ENCODE results near the gene RGS9. TPM values are rescaled to one million over a fixed set of nuclear protein-coding genes. Genes with fewer than 3 reads are reported as not detected.

Gene RGS9
- total RNA-seq, 1 donor from 2014 or later = 3.1 TPM

GRCh38 chr17:65155622-65156021 is 18.5 kb downstream of the RGS9 start:
- Mint-ChIP-seq H3K36me3 (ENCODE audit: low read depth) (peaks cover 2% of the 10 kb centered on the region), H3K27ac (peak overlapping the region; percentile 48), H3K4me1 (peaks cover 14% of the 10 kb centered on the region), H3K4me3 (no peak overlapping the region), H3K9me3 (no peaks in the 10 kb centered on the region), H3K27me3 (peaks cover 12% of the 10 kb centered on the region)
- no peak for DNase-seq
- intact Hi-C loops (cut with micrococcal nuclease) = loop anchor here (1.0 kb wide), 1 partner anchor 26 kb away; no protein-coding TSS in a partner anchor

- Mint-ChIP-seq H3K27ac (peak overlapping the region; percentile 2), H3K9me3 (no peaks in the 10 kb centered on the region), H3K36me3 (ENCODE audit: low read depth) (peaks cover 2% of the 10 kb centered on the region), H3K27me3 (peaks cover 12% of the 10 kb centered on the region), H3K4me1 (peaks cover 14% of the 10 kb centered on the region), H3K4me3 (no peak overlapping the region)
- DNase-seq = no peak
- intact Hi-C loops (cut with micrococcal nuclease) = no loop called here
Measured at GRCh38 chr17:65156185-65156834, 19.1 kb downstream of the RGS9 start.

- Mint-ChIP-seq H3K27me3 (peaks cover 6% of the 10 kb centered on the region), H3K4me1 (peaks cover 14% of the 10 kb centered on the region), H3K36me3 (ENCODE audit: low read depth) (peaks cover 2% of the 10 kb centered on the region), H3K27ac (peak overlapping the region; percentile 2), H3K9me3 (no peaks in the 10 kb centered on the region), H3K4me3 (no peak overlapping the region)
- no peak for DNase-seq
- intact Hi-C loops (cut with micrococcal nuclease) = no loop called here
Measured at GRCh38 chr17:65156835-65157565, 19.8 kb downstream of the RGS9 start.

- Mint-ChIP-seq H3K9me3 (no peaks in the 10 kb centered on the region), H3K27ac (no peak overlapping the region), H3K4me1 (peaks cover 14% of the 10 kb centered on the region), H3K4me3 (no peak overlapping the region), H3K36me3 (ENCODE audit: low read depth) (peaks cover 2% of the 10 kb centered on the region), H3K27me3 (peaks cover 2% of the 10 kb centered on the region)
- no peak for DNase-seq
- intact Hi-C loops (cut with micrococcal nuclease) = no loop called here
Measured at GRCh38 chr17:65158041-65158440, 20.9 kb downstream of the RGS9 start.

- no peak for DNase-seq
- H3K9me3 Mint-ChIP-seq = no peaks in the 10 kb centered on the region
- no peak overlapping the region for H3K4me3 Mint-ChIP-seq
- H3K27ac Mint-ChIP-seq = peak overlapping the region; percentile 12
- H3K36me3 Mint-ChIP-seq (ENCODE audit: low read depth) = peaks cover 2% of the 10 kb centered on the region
- intact Hi-C loops (cut with micrococcal nuclease) = no loop called here
- peaks cover 2% of the 10 kb centered on the region for H3K27me3 Mint-ChIP-seq
- H3K4me1 Mint-ChIP-seq = peaks cover 18% of the 10 kb centered on the region
Measured at GRCh38 chr17:65158622-65159021, 21.5 kb downstream of the RGS9 start.

GRCh38 chr17:65160516-65160915 is 23.3 kb downstream of the RGS9 start:
- Mint-ChIP-seq H3K36me3 (ENCODE audit: low read depth) (peaks cover 6% of the 10 kb centered on the region), H3K4me3 (no peak overlapping the region), H3K9me3 (peaks cover 6% of the 10 kb centered on the region), H3K27ac (no peak overlapping the region), H3K27me3 (peaks cover 2% of the 10 kb centered on the region), H3K4me1 (peaks cover 22% of the 10 kb centered on the region)
- intact Hi-C loops (cut with micrococcal nuclease) = no loop called here
- no peak for DNase-seq

- Mint-ChIP-seq H3K4me1 (peaks cover 20% of the 10 kb centered on the region), H3K9me3 (peaks cover 8% of the 10 kb centered on the region), H3K27ac (peak overlapping the region; percentile 77), H3K27me3 (no peaks in the 10 kb centered on the region), H3K36me3 (ENCODE audit: low read depth) (peaks cover 5% of the 10 kb centered on the region), H3K4me3 (peak overlapping the region; percentile 47)
- peak; percentile 86 for DNase-seq
- intact Hi-C loops (cut with micrococcal nuclease) = loop anchor here (1.0 kb wide), 1 partner anchor 17 kb away; no protein-coding TSS in a partner anchor
Measured at GRCh38 chr17:65163990-65164495, 26.9 kb downstream of the RGS9 start.

GRCh38 chr17:65166787-65167186 is 29.6 kb downstream of the RGS9 start:
- H3K9me3 Mint-ChIP-seq = peaks cover 8% of the 10 kb centered on the region
- no peaks in the 10 kb centered on the region for H3K27me3 Mint-ChIP-seq
- H3K4me1 Mint-ChIP-seq = peaks cover 29% of the 10 kb centered on the region
- no peak overlapping the region for H3K4me3 Mint-ChIP-seq
- peaks cover 5% of the 10 kb centered on the region for H3K36me3 Mint-ChIP-seq (ENCODE audit: low read depth)
- H3K27ac Mint-ChIP-seq = no peak overlapping the region
- intact Hi-C loops (cut with micrococcal nuclease) = no loop called here
- DNase-seq = no peak

GRCh38 chr17:65167566-65167965 is 30.4 kb downstream of the RGS9 start:
- Mint-ChIP-seq H3K4me1 (peaks cover 34% of the 10 kb centered on the region), H3K27ac (no peak overlapping the region), H3K36me3 (ENCODE audit: low read depth) (peaks cover 5% of the 10 kb centered on the region), H3K9me3 (peaks cover 8% of the 10 kb centered on the region), H3K27me3 (no peaks in the 10 kb centered on the region), H3K4me3 (no peak overlapping the region)
- intact Hi-C loops (cut with micrococcal nuclease) = no loop called here
- DNase-seq = no peak

GRCh38 chr17:65169691-65170090 is 32.5 kb downstream of the RGS9 start:
- Mint-ChIP-seq H3K27me3 (no peaks in the 10 kb centered on the region), H3K4me3 (no peak overlapping the region), H3K36me3 (ENCODE audit: low read depth) (peaks cover 3% of the 10 kb centered on the region), H3K27ac (no peak overlapping the region), H3K9me3 (peaks cover 4% of the 10 kb centered on the region), H3K4me1 (peaks cover 20% of the 10 kb centered on the region)
- intact Hi-C loops (cut with micrococcal nuclease) = no loop called here
- DNase-seq = no peak

GRCh38 chr17:65170839-65171238 is 33.7 kb downstream of the RGS9 start:
- H3K4me3 Mint-ChIP-seq = no peak overlapping the region
- H3K27me3 Mint-ChIP-seq = no peaks in the 10 kb centered on the region
- H3K36me3 Mint-ChIP-seq (ENCODE audit: low read depth) = no peaks in the 10 kb centered on the region
- H3K4me1 Mint-ChIP-seq = peaks cover 15% of the 10 kb centered on the region
- intact Hi-C loops (cut with micrococcal nuclease) = no loop called here
- no peak for DNase-seq
- no peak overlapping the region for H3K27ac Mint-ChIP-seq
- no peaks in the 10 kb centered on the region for H3K9me3 Mint-ChIP-seq

GRCh38 chr17:65171752-65172151 is 34.6 kb downstream of the RGS9 start:
- intact Hi-C loops (cut with micrococcal nuclease) = no loop called here
- peaks cover 3% of the 10 kb centered on the region for H3K36me3 Mint-ChIP-seq (ENCODE audit: low read depth)
- H3K4me1 Mint-ChIP-seq = peaks cover 20% of the 10 kb centered on the region
- no peak overlapping the region for H3K4me3 Mint-ChIP-seq
- peaks cover 6% of the 10 kb centered on the region for H3K9me3 Mint-ChIP-seq
- no peak for DNase-seq
- no peaks in the 10 kb centered on the region for H3K27me3 Mint-ChIP-seq
- peak overlapping the region; percentile 16 for H3K27ac Mint-ChIP-seq

GRCh38 chr17:65172496-65173136 is 35.4 kb downstream of the RGS9 start:
- H3K9me3 Mint-ChIP-seq = peaks cover 15% of the 10 kb centered on the region
- peaks cover 7% of the 10 kb centered on the region for H3K36me3 Mint-ChIP-seq (ENCODE audit: low read depth)
- intact Hi-C loops (cut with micrococcal nuclease) = no loop called here
- H3K27me3 Mint-ChIP-seq = no peaks in the 10 kb centered on the region
- H3K4me3 Mint-ChIP-seq = no peak overlapping the region
- no peak for DNase-seq
- H3K4me1 Mint-ChIP-seq = peaks cover 28% of the 10 kb centered on the region
- H3K27ac Mint-ChIP-seq = no peak overlapping the region

- H3K4me3 Mint-ChIP-seq = no peak overlapping the region
Measured at GRCh38 chr17:65173284-65173793, 36.2 kb downstream of the RGS9 start.

More at GRCh38 chr17:65173284-65173793, 36.2 kb downstream of the RGS9 start:
- intact Hi-C loops (cut with micrococcal nuclease) = no loop called here
- Mint-ChIP-seq H3K36me3 (ENCODE audit: low read depth) (peaks cover 7% of the 10 kb centered on the region), H3K9me3 (peaks cover 15% of the 10 kb centered on the region), H3K27me3 (no peaks in the 10 kb centered on the region), H3K4me1 (peaks cover 33% of the 10 kb centered on the region), H3K27ac (no peak overlapping the region)
- DNase-seq = peak; percentile 93

Measured in activated CD4-positive, alpha-beta T cell treated with anti-CD3 and anti-CD28 coated beads, Interleukin-2, amount 10 ng/mL, durations not matched to agents 24 days and 14 days (primary cell).